ENCODE data around the gene MEF2D.

Gene MEF2D

DNA sequence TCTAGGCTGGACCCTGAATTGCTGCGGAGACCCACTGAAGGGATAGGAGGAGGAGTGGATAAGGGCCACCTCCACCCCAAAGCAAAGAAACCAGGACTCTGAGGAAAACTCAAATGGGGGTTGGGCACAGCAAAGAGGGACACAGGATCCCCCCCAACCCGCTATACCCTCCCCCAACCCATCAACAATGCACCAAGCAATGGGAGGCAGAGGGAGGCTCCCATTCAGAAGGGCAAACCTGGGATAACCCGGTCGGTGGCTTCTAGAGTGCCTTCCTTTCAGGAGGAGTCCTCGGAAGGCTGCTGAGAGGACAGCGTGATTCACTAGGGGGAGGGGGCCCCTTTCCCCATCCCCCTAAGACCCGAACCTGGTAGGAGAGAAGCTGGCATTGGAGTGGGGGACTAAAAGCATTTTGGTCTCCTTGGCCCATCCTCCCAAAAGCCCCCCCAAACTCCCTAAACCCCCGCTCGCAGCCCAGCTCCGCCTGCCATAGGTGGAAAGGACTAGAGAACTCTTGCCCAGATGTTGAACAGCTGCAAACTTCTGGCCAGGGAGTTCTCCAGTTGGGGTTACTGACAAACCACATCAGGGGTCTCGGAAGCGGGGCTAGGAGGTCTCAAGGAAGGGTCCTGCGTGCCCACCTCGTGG, 1.3 kb downstream of the MEF2D start:
- DNase-seq = no peak

DNA sequence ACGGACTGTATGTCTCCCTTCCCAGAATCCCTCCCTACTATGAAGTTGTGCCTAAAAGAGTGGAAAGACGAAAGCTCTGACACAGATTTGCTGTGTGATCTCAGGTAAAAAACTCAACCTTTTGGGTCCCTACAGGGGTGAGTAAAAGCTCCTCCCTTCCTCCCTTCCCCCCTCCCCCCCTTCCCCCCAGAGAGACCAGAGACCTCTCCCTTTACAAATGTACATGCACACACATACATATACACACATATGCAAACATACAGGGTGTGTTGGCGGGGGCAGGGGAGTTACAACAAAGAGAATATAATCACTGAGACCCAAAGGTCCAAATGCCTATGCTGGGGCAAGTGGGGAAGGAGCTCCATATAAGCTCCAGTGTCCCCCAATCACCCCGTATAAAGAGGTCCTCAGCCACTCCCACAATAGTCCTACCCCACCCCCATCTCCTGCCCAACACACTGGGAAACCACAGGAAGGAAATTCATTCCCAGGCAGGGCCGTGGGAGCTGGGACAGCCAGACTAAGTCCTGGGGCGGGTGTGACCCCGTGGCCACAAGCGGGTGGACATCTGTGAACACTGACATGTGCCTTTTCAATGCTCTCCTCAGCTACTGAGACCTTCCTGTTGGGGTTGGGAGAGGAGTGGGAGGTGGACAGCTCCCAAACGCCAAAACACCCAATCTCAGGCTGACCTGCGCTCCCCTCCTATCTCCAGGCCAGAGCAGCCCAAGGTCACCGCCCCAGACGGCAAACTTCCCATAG, 2.0 kb downstream of the MEF2D start:
- DNase-seq = no peak

DNA sequence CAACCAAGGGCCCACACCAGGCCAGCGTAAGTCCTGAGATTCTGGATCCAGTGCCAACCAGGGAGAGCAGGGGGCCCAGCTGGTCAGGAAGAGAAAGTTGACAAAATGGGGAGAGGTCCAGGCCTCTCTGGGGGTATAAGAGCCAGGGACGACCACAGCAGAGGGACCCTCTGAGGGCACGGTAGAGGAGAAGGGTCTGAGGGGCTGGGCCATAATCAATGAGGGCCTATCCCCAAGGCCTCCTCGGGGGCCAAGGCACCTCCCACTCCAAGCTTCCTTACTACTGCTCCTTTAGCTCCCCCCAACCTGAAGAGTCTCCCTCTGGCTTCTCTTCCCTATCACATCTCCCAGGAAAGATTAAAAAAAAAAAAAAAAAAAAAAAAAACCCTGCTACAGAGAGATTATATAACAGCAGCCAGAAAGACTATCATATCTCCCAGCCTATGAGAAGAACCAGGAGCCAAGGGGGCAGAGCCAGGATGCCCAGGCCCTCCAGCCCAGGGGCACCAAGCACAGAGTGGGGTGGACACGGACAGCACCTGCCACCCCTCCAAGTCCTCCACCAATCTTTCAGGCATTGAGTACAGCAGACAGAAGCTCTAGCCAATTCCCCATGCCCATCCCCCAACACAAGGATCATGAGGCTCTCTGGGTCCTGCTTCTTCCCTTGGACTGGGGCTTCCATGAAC, 2.7 kb downstream of the MEF2D start:
- no peak for DNase-seq

DNA sequence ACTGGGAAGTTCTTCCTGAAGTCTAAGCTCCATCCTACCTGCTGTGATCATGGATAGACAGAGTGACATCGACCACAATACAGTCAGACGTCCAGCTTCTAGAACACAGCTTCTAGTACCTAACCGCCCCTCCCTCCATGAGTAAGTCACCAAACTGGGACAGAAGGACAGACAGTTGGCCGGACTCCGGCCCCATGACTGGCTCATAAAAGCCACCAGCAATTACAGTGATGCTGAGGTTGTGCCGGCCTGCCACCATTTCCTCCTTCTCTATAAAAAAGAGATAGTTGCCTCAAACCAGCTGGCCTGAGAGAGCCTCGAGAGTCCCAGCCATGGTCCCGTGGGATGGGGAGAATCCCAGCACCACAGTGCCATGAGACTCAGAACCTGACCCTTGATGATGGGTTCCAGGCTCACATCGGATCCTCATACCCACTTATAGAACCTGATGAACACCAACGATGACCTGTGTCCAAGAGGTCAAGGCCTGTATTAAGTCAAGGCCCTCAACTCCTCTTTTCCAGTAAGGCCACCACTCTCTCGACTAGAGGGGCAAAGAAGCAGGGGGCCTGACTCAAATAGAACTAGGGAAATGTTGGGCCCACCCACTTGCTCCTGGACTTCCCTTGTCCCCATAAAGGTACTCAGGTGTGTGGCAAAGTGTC, 3.4 kb downstream of the MEF2D start:
- no peak for DNase-seq

DNA sequence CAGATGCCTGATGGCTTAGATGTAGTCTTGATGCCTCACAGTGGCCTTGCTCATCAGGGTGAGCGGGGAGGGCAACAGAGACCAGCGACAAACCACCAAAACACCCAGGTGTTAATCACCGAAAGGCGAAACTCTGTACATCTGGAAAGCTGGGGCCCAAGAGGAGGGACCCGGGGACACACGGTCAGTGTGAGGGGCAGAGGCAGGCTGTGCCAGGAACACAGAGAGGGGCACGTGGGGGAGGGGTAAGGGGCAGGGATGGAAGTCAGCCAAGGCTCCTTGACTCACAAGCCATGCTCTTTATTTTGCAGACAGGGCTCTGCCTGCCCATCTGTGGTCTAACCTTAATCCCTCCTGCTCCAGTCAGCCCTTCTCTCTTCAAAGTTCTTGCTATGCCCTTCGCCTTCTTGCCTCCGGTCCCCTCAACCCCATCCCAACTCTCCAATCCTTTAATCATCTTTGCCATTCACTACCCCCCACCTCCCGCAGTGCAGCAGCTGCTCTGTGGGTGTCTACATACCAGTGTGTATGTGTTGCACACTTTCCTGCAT, 4.3 kb downstream of the MEF2D start:
- DNase-seq = no peak

DNA sequence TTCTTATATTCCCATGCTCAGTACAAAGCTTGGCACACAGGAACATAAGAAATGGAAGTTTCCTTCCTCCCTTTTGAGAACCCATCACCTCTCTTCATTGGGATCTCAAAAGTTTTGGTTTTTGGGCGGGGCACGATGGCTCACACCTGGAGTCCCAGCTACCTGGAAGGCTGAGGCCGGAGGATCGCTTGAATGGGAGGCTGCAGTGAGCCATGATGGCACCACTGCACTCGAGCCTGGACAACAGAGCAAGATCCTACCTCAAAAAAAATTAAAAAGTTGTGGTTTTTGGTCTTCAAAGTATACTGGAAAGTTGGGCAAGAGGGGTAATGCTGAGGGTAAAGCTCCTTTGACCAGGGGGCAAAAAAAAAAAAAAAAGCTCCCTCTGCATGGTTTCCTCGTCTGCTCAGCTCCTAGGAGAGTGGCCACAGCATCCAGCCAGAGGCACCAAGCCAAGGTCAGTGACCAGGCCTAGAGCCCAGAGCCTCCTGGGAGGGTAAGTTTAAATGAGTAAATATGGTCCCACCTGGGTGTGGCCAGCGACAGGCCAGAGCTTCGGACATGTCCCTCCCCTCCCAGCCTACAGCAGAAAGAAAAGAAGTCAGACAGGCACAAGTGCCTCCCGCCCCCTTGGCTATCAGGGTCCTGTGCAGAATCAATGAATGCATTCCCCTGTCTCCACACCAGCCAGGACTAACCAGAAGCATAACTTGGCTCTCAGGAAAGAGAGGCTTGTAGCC, 5.0 kb downstream of the MEF2D start:
- DNase-seq = no peak

DNA sequence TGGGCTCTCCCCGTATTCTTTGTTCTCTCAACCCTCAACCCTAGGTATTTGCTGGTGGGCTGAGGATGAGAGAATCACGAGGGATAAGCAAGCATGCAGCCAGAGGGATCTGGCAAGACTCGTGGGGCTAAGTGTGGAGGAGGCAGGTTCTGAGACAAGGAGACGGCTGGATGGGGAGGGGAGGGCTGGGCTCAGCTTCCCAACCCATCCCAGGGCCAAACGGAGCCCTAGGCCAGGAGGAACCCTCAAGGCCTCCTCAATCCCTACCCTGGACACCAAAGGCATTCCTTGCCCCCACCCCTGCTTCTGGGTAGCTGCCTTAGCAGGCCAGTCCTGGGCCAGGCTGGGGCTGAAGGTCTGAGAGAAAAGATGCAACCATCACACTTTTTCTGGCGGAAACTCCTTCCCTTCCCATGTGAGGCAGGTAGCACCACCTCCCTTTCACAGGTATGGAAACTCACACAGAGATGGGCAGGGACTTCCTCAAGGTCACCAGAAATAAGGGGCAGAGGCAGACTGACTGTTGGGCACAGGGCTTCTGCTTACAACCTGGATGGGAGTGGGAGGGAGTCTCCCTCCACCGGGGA, 6.2 kb downstream of the MEF2D start:
- DNase-seq = no peak

DNA sequence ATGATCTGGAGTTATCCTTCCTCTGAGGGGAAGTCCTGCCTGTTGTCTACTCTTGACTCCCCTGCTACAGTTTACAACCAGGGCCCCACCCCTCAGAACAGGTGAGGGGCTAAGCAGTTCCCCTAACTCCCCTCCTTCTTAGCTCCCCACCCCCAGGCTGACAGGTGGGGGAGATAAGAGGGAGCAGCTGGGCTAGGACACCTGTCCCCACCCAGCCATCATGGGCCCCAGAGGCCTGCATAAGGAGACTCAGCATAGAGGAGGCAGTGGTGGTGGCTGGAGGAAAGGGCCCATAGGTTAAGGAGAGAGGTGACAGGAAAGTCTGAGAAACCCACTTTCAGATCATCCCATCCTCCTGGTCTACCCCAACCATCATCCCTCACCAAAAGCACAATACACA, 6.8 kb downstream of the MEF2D start:
- DNase-seq = no peak

DNA sequence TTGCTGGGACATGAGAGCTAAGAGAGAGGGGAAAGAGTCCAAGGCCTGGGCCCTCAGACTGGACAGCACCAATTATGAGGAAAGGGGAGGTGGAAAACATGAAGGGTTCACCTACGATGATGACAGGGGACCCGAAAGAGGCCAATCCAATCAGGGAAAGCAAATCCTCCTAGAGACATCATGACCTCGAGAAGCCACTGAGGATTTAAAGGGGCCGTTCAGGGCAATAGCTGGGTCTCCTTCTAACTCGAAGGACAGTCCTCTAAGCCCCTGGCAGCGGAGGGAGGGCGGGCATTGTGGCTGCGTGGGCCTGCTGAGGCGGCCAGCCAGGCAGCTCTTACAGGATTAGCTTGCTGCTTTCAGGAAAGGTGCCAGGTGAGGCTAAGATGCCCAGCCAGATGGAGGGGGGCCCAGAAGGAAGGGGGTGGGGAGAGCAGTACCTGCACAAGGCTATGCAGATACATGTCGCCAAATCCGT, 7.4 kb downstream of the MEF2D start:
- no peak for DNase-seq

DNA sequence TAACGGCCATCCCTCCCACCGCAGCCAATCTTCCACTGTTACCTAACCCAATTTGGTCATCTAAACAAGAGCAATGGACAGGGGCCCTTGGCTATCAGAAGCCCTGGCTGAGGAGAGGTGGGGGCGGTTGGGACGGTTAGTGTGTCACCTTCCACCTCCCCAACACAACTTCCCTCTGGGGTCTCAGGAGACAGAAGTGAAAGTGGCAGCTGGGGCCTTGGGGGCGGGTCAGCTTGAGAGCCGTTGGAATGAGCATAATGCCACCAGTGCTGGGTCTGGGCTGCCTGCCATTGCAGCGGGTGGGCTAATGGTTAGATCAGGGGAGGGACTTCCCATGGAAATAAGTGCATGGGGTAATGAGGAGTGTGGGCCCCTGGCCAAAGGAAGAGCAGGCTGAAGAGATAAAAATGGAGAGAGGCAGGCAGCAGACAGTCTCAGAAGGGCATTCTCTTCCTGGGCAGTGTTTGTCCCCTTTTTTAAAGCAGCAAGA, 7.9 kb downstream of the MEF2D start:
- no peak for DNase-seq

DNA sequence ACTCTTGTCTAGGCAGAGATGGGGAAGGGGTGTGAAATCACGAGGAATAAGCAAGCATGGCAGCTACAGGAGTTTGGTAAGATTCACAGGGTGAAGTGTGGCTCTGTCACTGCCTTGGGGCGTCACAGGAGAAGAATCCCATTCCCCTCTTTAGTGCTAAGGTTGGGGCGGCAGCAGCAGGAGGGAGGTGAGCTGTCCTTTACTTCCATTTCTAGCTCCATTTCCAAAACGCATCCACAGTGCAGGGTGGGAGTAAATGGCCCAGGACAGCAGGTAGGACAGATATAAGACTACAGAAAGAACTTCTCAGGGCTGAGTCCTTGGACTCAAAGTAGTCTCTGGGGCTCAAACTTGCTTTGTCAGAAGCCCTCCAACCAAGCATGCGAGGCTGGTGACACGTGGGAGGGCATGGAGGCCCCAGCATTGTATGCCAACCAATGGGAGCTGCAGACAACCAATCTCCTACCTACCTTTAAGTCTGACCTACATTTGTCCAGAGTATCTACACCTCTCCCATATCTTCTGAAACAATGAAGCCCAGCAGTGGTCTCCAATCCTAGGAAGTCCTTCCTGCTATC, 8.5 kb downstream of the MEF2D start:
- DNase-seq = no peak

DNA sequence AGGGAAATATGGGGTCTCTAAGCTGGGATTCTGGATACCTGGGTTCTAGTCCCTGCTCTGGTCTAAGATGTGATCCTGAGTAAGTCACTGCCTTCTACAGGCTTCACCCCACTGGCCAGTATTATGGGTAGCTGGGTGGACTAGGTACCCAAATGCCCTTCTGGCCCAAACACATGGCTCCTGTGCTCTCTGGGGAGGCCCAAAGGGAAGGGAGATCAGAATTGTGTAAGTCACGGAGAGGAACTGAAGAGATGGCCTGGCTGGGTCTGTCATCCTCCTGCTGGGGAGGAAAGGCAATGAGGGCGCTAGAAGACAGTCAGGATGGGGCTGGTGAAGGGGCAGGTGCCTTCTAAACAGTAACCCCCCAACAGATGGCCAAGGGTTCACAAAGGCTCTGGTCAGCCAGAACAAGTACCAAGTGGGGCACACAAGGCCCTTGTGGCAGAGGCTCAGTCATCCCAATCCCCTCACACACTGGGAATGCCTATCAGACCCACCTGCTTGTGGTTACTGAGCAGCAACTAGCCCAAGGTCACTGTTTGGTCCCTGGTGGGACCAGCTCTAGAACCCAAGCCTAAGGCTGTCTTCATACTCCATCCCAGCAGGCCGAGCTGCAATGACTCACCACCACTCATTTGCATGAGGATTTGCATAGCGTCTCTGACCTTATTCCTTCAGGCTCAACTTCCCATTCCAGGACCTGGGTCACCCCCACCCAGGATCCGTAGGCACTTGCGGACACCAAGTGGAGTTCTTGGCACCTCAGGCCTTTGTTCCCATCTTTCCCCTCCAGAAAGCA, 9.2 kb downstream of the MEF2D start:
- no peak for DNase-seq

DNA sequence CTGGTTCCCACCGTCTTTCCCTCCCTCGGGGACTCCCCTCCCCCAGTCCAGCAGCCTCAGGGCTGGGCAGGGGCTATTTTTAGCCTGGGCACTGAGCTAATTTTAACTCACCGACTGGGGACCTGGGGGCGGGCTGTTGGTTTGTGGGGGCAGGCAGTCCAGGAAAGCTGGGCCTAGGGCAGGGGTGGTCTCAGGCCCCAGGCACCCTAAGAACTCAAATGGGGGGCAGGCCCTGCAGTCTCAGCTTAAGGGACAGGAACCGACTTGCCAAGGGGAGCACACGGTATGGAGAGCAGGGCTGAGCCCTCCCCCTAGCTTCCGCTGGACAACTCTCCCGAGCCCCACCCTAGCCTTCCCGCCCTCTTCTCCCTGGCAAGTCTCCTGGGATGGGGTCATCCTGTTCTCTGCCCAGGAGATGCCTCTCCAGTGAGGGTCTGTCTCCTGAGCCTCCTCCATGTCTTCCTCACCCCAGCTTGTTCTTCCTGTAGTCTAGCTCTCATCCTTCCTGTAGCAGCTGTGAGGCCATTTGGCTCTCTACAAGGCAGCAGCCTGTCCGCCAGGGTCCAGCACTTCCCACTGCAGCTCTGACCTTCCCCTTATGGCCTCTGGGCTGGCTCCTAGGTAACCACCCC, 10.1 kb downstream of the MEF2D start:
- DNase-seq = no peak

DNA sequence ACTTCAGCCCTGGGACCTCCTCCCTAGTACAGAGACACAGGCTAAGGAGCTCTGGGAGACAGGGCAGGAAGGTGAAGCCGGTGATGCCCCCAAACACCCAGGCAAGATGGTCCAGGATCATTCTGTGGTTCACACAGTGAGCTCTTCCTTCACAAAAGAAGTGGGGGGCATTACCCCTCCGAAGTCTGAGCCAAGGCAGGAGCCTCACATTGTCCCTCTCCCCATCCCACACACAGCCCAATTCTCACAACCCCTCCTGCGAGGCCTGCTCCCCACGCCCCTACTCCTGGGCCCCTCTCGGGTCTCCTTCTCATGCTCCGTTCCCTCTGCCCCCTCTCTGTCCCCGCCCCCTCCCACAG, 10.7 kb downstream of the MEF2D start:
- no peak for DNase-seq

DNA sequence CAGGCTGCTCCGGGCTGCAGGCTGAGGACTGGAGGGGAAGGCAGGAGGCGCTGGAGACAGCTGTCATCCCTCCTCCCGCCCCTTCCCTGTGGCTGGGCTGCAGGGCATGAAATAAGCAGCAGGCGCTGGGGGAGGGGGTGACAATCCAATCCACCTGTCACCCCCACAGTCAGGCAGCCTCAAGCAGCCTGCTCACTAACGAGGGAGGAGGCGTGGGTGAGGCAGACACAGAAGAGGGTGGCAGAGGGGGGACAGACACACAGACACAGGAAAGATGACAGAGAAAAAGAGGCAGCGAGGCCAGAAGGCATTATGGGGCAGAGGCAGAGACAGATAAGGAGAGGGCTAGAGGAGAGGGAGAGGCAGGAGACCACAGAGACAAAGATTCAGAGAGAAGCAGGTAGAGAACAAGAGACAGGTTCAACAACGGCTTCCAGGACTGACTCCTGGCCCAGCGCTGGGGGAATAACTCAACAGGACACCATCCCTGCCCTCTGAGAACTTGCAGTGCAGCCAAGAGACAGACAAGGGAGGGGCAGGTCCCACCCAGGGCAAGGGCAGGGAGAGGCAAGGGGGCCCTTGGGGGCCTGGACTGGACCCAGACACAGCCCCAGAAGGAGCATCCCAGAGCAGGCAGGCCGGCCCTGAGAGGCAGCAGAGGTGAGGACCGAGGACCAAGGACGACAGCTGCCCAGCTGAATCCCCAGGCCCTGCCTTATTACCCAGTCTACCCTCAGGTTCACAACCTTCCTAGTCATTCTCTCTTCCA, 11.2 kb downstream of the MEF2D start:
- DNase-seq = no peak

DNA sequence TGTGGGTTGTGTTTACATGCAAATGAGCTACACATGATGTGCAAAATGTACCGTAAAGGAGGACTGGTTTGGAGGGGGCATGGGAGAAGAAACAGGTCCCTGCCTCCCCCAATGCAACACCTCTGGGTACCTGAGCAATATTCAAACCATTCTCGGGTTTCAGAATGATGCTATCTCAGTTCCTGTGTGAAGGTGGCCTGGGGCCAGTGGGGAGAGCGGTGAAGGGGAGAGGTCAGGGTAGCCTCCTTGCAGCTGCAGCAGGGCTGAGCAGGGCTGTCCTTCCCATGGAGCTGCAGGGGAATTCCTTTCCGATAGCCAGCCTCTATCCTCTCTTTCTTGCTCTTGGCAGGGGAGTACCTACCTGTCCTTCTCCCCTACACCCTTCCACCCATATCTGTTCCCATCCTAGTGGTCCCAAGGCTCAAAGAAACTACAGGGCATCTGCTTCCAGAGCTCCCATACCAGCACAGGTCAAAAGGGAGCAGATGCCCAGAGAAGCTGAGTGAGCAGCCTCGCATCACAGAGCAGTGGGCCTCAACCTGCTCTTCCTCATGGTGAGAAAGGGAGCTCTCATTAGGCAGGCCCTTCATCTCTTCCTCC, 11.9 kb downstream of the MEF2D start:
- no peak for DNase-seq

DNA sequence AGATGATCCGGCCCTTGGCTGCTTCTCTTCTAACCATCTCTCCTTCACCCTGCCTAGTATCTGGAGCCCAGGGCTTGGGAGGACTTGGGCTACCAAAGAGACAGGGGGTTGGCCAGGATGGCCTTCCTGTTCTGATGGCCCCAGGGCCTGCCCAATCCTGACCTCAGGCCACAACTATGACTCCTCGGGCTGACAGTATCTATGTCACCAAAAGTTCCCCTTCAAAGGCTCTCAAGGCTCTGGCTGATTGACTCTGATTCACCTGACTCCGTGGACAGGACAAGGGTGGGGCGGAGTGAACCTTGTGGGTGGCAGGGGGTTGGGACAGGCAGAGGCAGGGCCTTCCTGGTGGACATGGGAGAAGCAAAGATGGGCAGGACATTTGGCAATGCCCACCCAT, 12.7 kb downstream of the MEF2D start:
- DNase-seq = no peak

DNA sequence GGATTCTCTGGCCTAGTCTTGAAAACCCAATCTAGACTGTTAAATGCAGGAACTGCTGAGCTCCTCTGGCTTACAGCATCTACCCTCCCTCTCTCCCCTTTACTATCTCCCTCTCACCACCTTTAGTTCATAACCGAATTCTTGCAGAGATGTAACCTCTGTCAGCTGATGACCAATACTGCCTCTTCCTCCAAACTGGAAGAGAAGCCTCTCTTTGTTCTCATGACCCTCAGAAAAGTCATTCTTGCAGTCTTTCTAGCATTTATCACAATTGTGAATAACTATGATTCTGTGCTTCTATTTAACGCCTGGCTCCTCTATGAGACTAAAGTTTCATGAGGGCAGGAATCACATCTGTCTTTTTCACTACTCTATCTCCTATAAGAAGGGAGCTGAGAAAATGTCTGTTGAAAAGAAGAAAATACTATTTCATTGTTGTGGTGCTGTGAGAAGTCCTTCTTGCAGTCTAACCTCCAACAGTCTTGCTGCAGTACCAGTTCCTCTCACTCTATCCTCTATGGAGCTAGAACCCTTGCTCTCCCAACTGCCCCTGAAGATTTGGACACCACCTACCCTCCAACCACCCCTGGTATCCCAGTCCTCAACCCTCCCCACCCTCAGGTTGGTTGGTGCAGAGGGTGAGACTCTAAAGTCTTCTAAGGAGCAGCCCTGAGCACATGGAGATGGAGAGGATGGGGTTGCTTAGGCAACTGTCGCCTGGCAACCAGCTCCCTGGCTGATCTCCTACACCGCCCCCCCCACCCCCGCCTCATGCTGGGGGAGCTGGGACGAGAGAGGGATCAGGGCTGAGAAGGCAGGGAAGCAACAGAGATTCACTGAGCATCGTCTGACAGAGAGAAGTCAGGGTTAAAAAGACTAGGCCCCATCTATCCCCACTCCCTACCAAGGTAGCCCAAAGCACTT, 13.9 kb downstream of the MEF2D start:
- no peak for DNase-seq
